Stimulated activated CD8-positive, alpha-beta memory T cell treated with anti-CD3 and anti-CD28 coated beads, Interleukin-2, amount 100 ng/mL, for 1 hour (primary cell): ENCODE results near the gene CAMK2N2.

Source experiments
- DNase-seq, 2 donors: peaks; one replicate each; pipeline ENCODE4 v3.0.0-alpha.2; 2020; ENCODE audit warnings: low read depth in 2 of 2

Gene CAMK2N2

DNA sequence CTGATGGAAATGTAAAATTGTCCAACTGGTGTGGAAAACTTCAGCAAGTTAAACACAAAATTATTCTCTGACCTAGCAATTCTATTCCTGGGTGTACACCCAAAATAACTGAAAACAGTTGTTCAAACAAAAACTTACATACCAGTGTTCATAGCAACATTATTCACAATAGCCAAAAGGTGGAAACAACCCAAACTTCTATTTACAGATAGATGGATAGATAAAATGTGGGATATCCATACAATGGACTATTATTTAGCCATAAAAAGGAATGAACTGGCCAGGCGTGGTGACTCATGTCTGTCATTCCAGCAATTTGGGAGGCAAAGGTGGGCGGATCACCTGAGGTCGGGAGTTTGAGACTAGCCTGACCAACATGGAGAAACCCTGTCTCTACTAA lies 38.8 kb downstream of the CAMK2N2 start:
- no peak for DNase-seq

DNA sequence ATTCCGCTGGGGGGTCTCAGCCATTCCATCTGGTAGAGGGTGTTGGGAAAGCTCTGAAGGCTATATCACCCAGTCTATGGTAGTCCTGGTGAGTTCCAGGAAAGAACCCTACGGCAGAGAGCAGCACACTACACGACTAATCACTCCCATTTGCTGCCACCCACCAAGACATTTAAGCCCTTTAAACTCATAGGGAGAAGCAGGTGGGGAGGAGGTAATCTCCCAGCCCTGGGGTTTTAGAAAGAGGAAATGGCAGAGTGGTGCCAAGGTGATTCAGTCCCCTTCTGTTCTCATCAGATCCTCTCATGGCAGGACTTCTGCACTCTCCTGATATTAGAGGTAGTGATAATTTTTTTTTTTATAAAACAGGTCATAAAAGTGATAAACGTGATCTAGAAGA lies 42.5 kb downstream of the CAMK2N2 start:
- DNase-seq, result no peak

DNA sequence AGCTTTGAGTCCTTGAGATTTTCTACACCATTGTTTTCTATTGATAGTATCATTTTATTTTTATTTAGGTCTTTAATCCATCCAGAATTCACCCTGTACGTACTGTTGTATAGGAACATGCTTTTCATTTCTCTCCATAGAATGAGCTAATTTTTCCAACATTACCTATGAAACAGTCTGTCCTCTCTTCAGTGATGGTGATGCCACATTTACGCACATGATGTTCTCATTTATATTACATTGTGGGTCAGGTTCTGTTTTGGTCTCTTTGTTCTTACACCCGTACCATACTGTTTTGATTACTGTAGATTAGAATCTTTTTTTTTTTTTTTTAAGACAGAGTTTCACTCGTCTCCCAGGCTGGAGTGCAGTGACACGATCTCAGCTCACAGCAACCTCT lies 49.6 kb downstream of the CAMK2N2 start:
- DNase-seq, result no peak

DNA sequence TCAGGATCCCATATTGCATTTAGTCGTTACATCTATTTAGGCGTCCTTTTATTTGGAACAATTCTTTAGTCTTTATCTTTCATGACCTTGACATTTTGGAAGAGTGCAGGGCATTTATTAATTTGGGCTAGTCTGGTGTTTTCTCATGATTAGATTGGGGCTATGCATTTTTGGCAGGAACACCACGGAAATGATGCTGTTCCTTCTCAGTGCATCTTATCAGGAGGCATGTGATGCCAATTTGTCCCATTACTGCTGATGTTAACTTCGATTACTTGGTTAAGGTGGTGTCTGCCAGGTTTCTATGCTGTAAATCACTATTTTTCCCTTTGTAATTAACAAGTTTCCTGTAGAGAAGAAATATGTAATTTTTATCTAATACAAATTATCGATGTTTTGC lies 50.1 kb downstream of the CAMK2N2 start:
- no peak for DNase-seq
